ENCODE data around the gene MAPKAPK3.

DNA sequence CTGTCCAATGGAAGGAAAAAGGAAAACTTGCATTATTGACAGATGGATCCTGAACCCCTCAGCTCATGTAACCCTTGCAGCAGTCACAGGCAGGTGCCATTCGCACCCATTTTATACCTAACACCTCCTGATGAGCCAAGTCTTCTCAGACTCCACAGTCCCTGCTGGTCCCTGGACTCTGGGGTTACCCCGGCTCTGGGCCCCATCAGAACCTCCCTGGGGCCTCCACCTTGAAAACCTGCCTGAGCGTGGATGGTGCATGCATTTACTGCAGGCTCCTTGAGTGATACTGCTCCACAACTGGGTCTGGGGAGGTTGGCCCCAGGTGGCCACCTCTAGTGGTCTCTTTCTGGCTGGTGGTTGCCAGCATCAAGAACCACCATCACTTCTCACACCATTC is 41.9 kb downstream of the MAPKAPK3 start:
- no peak for TF ChIP-seq ZFP30 (CRISPR knock-in tag; IDR thresholded peaks at IDR 0.05)
- TF ChIP-seq ZC3H10 (CRISPR knock-in tag; IDR thresholded peaks at IDR 0.05), result no peak
- no peak for TF ChIP-seq ZNF70 (CRISPR knock-in tag; IDR thresholded peaks at IDR 0.05)
- no peak for TF ChIP-seq ISL1 (CRISPR knock-in tag; IDR thresholded peaks at IDR 0.05)
- TF ChIP-seq SNAI2 (CRISPR knock-in tag; IDR thresholded peaks at IDR 0.05), result no peak
- no peak for TF ChIP-seq PATZ1 (CRISPR knock-in tag; IDR thresholded peaks at IDR 0.05; ENCODE audit: borderline replicate concordance)
